Kidney epithelial cell (primary cell): ENCODE data around the gene PPFIA4. TPM values are rescaled to one million over a fixed set of nuclear protein-coding genes. Genes with fewer than 3 reads are reported as not detected.
A peak's percentile ranks its signal among the peaks of the same experiment; 100 is the strongest.

Experiments used
- DNase-seq: peaks from one replicate; pipeline ENCODE4 v3.0.0-alpha.2; 2010; ENCODE audit warnings: low read depth
- H3K27me3 ChIP-seq: 2 replicates; pipeline ENCODE4 v1.6.0; 2011; ENCODE audit warnings: low read length; ENCODE audit not compliant: control insufficient read depth, insufficient read depth
- H3K36me3 ChIP-seq: 2 replicates; pipeline ENCODE4 v1.5.1; 2011; ENCODE audit warnings: low read length; ENCODE audit not compliant: control insufficient read depth, insufficient read depth
- H3K4me3 ChIP-seq: 2 replicates; pipeline ENCODE4 v1.5.1; 2011; ENCODE audit warnings: low read depth, mild to moderate bottlenecking, control low read depth, low read length
- CTCF ChIP-seq: IDR thresholded peaks from 2 replicates; pipeline ENCODE4 v1.5.1; 2011; ENCODE audit warnings: mild to moderate bottlenecking, moderate library complexity, low read length, control low read depth, inconsistent platforms; ENCODE audit not compliant: insufficient read depth, poor library complexity, severe bottlenecking
- total RNA-seq: library from RNA; depleted of rRNA; stranded (reverse); fragments of >200 nt; gene quantifications from 2 replicates; pipeline ENCODE4 v1.2.3, GENCODE V29; 2015

The PPFIA4 gene
- total RNA-seq, 1 donor from 2014 or later: 0.13 TPM

DNA sequence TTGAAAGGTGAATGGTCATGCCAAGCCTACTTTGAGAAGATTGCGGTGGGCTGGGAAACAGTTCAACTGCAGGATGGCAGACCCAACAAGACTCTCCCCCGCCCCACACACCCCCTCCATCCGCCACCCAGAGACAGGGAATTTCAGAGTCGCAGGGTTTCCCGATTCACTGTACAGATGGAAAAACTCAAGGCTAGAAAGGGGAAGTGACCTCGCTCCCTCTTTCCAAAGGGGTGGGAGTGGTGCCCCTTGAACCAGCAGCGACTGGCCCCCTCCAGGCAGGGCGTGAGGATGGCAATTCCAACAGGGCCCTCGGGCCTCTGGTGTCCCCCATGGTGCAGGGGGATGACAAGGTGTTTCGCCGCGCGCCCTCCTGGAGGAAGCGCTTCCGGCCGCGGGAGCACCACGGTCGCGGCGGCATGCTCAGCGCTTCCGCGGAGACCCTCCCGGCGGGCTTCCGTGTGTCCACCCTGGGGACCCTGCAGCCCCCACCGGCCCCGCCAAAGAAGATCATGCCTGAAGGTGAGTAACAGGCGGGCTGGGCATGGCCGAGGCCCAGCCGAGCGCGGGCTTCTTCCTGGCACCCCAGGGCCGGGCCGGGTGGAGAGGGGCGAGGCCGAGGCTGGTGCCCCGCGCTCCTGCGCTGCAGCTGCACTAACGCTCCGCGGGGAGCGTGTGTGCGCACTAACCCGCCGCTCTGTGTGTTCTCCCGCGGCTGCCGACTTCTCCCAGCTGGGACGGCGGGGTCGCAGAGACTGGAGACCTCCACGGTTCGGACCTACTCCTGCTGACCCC is 49.1 kb downstream of the PPFIA4 start:
- TF ChIP-seq CTCF: no peak
- peaks cover 22% of the 10 kb centered on the region for H3K27me3 ChIP-seq
- H3K4me3 ChIP-seq: peak overlapping the region; percentile 11
- no peak for DNase-seq
- no peaks in the 10 kb centered on the region for H3K36me3 ChIP-seq

- Histone ChIP-seq H3K36me3 (no peaks in the 10 kb centered on the region), H3K27me3 (peaks cover 22% of the 10 kb centered on the region), H3K4me3 (peak overlapping the region; percentile 11)
- TF ChIP-seq CTCF: no peak
- no peak for DNase-seq
These were observed 49.8 kb downstream of the PPFIA4 start for GRCh38 chr1:203076031-203076511.

- DNase-seq: no peak
- Histone ChIP-seq H3K36me3 (no peaks in the 10 kb centered on the region), H3K27me3 (peaks cover 22% of the 10 kb centered on the region), H3K4me3 (no peak overlapping the region)
- no peak for TF ChIP-seq CTCF
These were observed 51.1 kb downstream of the PPFIA4 start for GRCh38 chr1:203077367-203077766.

- Histone ChIP-seq H3K27me3 (peaks cover 27% of the 10 kb centered on the region), H3K4me3 (no peak overlapping the region), H3K36me3 (no peaks in the 10 kb centered on the region)
- no peak for TF ChIP-seq CTCF
- no peak for DNase-seq
These were observed 51.7 kb downstream of the PPFIA4 start for GRCh38 chr1:203077956-203078355.

DNA sequence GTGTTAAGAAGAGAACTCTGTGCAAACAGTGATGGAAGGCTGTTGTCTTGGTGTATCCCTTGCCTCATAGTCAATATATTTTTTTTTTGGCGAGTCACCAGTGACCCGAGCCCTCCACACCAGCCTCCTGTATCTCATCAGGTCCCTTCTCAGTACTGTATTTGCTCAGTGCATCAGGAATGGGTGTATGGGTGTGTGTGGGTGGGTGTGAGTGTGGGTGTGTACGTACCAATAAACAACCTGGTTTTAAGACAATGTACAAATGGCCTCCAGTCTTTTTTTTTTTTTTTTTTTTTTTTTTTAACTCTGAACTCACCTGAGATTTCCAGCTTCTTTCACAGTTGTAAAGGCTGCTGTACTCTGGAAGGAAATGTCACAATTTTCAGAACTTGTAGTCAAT is 52.2 kb downstream of the PPFIA4 start:
- no peak for TF ChIP-seq CTCF
- Histone ChIP-seq H3K27me3 (peaks cover 27% of the 10 kb centered on the region), H3K4me3 (no peak overlapping the region), H3K36me3 (no peaks in the 10 kb centered on the region)
- no peak for DNase-seq

DNA sequence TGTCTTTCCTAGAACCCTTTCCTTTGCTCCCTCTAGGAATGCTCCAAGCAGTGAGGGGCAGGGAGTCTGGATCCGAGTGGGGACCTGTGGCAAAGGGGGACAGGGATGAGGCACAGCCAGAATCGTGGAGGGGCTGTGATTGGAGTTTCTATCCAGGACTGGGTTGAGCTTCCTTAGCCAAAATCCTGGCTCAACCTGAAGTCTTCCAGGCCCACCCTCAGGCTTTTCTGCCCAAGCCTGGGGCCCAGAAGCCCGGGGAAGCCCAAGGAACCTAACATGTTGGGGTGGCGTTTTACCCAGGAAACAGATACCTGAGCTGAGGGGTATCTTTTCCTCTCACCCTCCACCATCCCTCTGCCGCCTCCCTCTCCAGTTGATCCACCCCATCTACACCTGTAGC is 54.2 kb downstream of the PPFIA4 start:
- H3K4me3 ChIP-seq: no peak overlapping the region
- no peak for TF ChIP-seq CTCF
- no peak for DNase-seq
- no peaks in the 10 kb centered on the region for H3K36me3 ChIP-seq
- H3K27me3 ChIP-seq: peaks cover 23% of the 10 kb centered on the region
